22Rv1 (cell line): ENCODE measurements around the gene COL9A3.

Experiments
- ZFX ChIP-seq: fragments of 450-650 bp; IDR thresholded peaks from 2 replicates; pipeline ENCODE4 v1.6.1; 2017; ENCODE audit warnings: antibody characterized with exemption, borderline replicate concordance
- TF ChIP-seq, protein P1 (sequence below): fragments of 450-650 bp; IDR thresholded peaks from 2 replicates; pipeline ENCODE4 v1.5.1; 2017; ENCODE audit warnings: mild to moderate bottlenecking

GRCh38 chr20:62799036-62799435 lies 17.8 kb upstream of the COL9A3 start:
- TF ChIP-seq, protein P1, sequence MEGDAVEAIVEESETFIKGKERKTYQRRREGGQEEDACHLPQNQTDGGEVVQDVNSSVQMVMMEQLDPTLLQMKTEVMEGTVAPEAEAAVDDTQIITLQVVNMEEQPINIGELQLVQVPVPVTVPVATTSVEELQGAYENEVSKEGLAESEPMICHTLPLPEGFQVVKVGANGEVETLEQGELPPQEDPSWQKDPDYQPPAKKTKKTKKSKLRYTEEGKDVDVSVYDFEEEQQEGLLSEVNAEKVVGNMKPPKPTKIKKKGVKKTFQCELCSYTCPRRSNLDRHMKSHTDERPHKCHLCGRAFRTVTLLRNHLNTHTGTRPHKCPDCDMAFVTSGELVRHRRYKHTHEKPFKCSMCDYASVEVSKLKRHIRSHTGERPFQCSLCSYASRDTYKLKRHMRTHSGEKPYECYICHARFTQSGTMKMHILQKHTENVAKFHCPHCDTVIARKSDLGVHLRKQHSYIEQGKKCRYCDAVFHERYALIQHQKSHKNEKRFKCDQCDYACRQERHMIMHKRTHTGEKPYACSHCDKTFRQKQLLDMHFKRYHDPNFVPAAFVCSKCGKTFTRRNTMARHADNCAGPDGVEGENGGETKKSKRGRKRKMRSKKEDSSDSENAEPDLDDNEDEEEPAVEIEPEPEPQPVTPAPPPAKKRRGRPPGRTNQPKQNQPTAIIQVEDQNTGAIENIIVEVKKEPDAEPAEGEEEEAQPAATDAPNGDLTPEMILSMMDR: no peak
- TF ChIP-seq ZFX: no peak
